Right renal pelvis (tissue), 4 donors: ENCODE results near the gene TOPAZ1. TPM values are rescaled to one million over a fixed set of nuclear protein-coding genes. Genes with fewer than 3 reads are reported as not detected.

Experiments
- DNase-seq, 4 donors: peaks; one replicate each; pipeline ENCODE4 v3.0.0-alpha.2; 2013; ENCODE audit warnings: low read depth in 4 of 4, low spot score in 3 of 4, missing footprints in 1 of 4
- polyA plus RNA-seq, 4 donors: library from polyadenylated mRNA; unstranded; fragments of 120-200 nt; gene quantifications; one replicate each; pipeline ENCODE4 v1.2.1, GENCODE V29; 2013; ENCODE audit not compliant: insufficient read length in 4 of 4

Gene TOPAZ1
- under 1 TPM in 1 of 4 donors, not detected in 3; 0.01 TPM for polyA plus RNA-seq

- DNase-seq, result no peak
These were observed at the start of gene TOPAZ1 for GRCh38 chr3:44241706-44242105. Gene TOPAZ1, plus strand, starts transcription at chr3:44241886. Its CDS starts 168 bp downstream, at chr3:44242054.

GRCh38 chr3:44198284-44199269 lies 43.1 kb upstream of the TOPAZ1 start:
- peak; percentile 51 to 68 (median 64) for DNase-seq

GRCh38 chr3:44206261-44206660 lies 35.4 kb upstream of the TOPAZ1 start:
- DNase-seq, result no peak

GRCh38 chr3:44206862-44207652 lies 34.6 kb upstream of the TOPAZ1 start:
- DNase-seq, result no peak

DNA sequence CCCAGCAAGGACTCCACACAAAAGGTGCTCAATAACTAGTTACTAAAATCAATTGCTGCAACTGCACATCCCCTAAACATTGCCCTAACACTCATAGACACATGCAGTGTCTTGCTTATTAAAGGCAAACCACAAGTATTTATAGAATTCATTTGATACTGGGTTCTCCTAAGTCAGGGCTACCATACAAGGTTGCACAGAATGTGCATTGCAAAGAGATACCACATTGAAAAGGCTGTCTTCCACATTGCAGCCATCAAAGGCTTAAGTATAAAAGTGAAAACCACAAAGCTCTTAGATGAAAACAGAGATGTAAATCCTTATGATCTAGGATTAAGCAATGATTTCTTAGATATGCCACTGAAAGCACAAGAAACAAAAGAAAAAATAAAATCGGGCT lies 33.6 kb upstream of the TOPAZ1 start:
- DNase-seq, result no peak

- DNase-seq, result no peak
These were observed 33.1 kb upstream of the TOPAZ1 start for GRCh38 chr3:44208568-44208967.

- no peak for DNase-seq
These were observed 30.7 kb upstream of the TOPAZ1 start for GRCh38 chr3:44210967-44211366.

DNA sequence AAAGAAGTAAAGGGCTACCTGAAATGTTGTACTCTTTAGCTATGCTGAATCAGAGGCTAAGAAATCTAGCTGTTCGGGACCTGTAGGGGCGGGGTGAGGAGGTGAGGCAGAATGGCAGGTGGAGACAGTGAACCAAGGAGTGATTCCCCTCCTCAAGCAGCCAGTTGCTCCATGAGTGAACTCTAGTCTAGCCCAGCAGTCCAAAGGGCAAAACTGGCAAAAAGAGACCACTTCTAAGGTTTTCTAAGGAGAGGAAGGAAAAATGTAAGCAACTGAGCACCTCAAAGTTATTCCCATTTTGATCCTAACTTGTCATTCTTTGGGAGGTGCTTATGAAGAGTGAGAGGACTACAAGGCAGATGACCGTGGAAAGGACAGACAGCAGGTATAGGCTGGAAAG lies 19.3 kb upstream of the TOPAZ1 start:
- DNase-seq, result no peak

DNA sequence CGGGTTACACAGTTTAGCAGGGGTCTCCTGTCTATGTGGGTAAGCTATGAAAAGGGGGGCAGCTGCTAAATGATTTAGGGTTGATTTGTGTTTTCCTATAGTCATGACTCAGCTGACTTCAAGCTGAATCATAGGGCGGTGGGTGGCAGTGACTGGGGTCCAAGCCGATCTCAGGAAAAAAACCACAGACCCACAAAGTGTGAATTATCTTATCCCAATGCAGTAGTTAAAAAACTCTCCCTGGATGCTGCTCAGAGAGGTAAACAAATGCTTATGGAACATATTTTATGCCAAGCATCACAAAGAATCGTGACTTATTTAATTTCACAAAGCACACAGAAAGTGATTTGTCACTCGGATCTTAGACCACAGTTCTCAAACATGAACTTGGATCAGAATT lies 18.4 kb upstream of the TOPAZ1 start:
- no peak for DNase-seq

DNA sequence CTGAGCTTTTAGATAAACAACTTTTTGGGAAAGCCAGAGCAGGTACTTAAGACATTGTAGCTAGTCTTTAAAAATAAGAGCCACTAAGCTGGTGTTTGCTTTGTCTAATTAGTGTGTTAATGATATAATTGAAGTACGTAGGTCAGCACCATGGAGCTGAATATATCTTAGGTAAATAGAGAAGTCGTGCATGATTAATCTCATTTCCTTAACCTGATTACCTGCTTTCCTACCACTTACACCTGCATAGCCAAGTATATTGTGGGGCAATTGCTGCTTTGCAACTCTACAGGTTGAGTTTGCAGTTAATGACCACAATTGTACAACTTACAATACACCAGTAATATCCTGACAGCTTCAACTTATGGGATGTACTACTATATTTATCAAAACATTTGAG lies 17.6 kb upstream of the TOPAZ1 start:
- no peak for DNase-seq

DNA sequence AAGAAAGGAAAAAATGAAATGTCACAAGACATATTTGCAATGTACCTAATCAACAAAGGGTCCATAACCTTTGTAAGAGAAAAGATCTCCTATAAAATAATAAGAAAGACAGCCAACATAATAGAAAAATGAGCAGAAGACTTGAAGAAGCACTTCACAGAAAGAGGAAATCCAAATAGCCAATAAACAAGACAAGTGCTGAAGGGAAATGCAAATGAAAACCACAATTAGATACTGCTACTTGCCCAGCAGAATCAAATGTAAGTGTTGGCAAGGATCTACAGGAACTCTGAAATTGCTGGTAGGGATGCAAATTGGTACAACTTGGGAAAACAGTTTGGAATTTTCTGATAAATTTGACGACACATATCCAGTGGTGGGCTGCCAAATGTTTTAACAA lies 15.1 kb upstream of the TOPAZ1 start:
- no peak for DNase-seq

DNA sequence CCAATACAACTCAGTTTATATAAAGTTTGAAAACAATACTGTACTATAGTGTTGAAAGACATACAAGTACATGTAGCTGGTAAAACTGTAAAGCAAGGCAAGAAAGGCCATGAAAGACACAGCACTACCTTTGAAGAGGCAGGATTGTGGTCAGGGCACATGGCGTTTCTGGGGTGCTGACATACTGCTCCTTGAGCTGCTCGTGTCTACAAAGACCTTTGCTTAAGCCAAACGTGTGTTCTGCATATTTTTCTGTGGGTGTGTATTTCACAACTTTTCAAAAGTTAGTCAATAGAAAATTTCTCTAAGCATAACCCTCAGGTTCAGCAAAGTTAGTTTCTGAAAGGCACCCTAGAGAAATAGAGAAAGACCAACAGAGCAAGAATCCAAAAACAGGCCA lies 14.1 kb upstream of the TOPAZ1 start:
- no peak for DNase-seq

- DNase-seq, result no peak
These were observed 12.8 kb upstream of the TOPAZ1 start for GRCh38 chr3:44228900-44229299.

DNA sequence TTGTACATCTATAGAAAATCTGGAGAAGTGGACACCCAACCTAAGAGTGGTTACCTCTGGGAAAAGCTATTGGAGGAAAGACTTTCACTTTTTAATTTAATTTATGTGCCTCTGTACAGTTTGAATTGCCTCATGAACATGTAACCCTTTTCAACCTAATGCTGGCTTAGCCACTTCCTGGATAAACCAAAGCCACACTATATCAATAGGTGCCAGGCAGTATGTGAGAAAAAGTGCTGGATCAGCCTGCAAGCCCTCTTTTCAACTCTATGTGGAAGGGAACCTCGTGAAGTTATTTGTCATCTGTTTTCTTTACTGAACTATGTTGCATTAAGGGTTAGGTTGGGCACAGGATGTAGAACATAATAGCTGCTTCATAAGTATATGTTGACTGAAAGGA lies 9.3 kb upstream of the TOPAZ1 start:
- DNase-seq, result no peak

DNA sequence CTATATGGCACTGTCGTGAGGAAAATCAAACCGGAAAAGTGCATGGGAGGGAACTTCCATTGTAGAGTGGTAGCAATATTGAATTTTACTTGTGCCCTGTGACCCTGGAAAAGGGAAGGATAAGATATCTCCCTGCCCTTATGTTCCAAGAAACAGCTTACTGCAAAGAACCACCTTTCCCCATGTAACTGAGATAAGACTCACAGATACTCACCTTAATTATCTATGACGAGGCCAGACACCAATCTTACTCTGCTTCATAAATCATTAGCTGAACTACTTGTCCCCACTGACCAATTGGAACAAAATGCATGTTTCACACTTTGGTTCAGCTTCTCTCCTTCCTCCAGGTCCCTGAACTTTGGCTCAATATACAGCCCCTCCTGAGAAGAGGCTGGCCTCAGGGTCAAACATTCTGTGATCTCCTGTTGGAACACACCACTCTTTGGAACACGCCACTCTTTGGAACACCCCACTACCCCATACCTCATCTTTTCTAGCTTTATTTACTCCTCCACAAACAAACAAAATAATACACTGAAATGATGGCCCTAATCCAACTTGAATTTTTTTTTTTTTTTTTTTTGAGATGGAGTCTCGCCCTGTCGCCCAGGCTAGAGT lies 6.9 kb upstream of the TOPAZ1 start:
- DNase-seq, result no peak

- peak; percentile 48 to 67 (median 62) for DNase-seq
These were observed 5.8 kb upstream of the TOPAZ1 start for GRCh38 chr3:44235604-44236484.

DNA sequence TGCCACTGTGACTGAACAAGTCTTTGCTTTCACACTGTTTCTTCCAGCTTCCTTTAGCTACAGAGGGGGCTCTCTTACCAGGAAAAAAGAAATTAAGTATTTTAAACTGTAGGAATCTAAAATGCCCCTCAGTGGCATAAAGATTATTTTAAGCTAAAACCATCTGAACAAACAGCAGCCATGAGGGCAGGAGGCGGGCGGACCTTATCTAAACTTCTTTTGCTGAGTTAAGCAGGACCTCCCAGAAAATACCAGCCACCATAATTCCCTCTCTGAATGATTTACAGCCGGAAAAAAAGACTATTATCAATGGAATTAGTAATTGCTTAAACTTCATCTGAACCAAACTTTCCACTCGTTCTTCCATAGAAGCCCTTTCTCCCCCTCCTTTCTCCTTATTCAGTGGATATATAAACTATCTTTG lies 5.2 kb upstream of the TOPAZ1 start:
- no peak for DNase-seq

DNA sequence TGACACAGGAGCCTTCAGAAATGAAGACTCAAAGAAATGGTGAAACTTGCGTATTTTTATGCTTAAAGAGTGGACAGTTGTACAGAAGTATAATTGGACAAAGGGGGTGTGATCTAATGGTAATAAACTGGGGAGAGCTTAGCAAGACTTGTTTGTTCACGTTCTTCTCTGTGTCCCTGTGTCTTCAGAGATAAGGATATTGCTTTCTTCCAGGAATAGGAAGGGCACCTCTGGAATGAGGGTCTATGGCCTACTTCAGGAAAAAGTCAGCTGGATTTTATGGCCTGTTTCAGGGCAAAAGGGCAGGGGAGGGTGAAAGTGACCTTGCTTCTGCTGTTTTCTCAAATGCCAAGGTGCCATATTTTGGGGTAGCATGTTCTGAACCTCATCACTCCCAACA lies 4.5 kb upstream of the TOPAZ1 start:
- DNase-seq, result no peak

DNA sequence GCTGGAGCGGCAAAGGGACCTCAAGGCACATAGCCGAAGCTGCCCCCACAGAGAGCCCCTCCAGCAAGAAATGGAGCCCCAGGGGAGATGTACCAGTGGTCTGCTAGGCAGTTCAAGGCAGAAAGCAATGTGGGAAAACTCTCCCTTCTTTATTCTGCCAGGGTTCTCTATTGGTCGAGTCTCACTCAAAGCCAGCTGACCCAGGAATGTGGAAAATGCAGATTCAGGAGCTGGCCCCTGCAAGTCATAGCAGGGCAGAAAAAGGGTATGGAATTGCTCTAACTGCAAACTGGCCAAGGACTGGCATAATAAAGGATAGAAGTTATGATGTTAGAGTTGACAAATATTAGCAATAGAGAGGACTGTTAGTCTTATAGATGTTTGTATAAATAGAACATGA lies 4.0 kb upstream of the TOPAZ1 start:
- DNase-seq, result no peak

- DNase-seq, result no peak
These were observed 2.8 kb upstream of the TOPAZ1 start for GRCh38 chr3:44238889-44239288.
